GM10266 (cell line): ENCODE data around the gene CCDC69.

Source experiments
- DNase-seq: peaks from one replicate; pipeline ENCODE4 v3.0.0; 2012; ENCODE audit errors: extremely low spot score
- CTCF ChIP-seq: IDR thresholded peaks from 2 replicates; pipeline ENCODE4 v1.5.1; 2012; ENCODE audit warnings: mild to moderate bottlenecking, low read depth; ENCODE audit not compliant: control insufficient read depth, insufficient read depth; ENCODE audit errors: missing control alignments

Gene CCDC69

GRCh38 chr5:151189151-151189550 lies 34.7 kb downstream of the CCDC69 start:
- no peak for TF ChIP-seq CTCF
- DNase-seq: no peak

- no peak for DNase-seq
- no peak for TF ChIP-seq CTCF
These were observed 37.4 kb downstream of the CCDC69 start for GRCh38 chr5:151186538-151186937.

- TF ChIP-seq CTCF: no peak
- no peak for DNase-seq
These were observed 37.8 kb downstream of the CCDC69 start for GRCh38 chr5:151186052-151186451.

- DNase-seq: no peak
- TF ChIP-seq CTCF: no peak
These were observed 39.4 kb downstream of the CCDC69 start for GRCh38 chr5:151184316-151185042.

- no peak for DNase-seq
- TF ChIP-seq CTCF: no peak
These were observed 40.2 kb downstream of the CCDC69 start for GRCh38 chr5:151183456-151184245.

GRCh38 chr5:151182976-151183375 lies 40.9 kb downstream of the CCDC69 start:
- no peak for TF ChIP-seq CTCF
- no peak for DNase-seq

- TF ChIP-seq CTCF: no peak
- DNase-seq: no peak
These were observed 41.4 kb downstream of the CCDC69 start for GRCh38 chr5:151182524-151182900.
